Left ventricle myocardium superior (tissue), 1 donor: Measurements from ENCODE around the gene MAGEB2. TPM values are rescaled to one million over a fixed set of nuclear protein-coding genes. Genes with fewer than 3 reads are reported as not detected.
"Not testable (repeated sequence)": the region's sequence is repeated elsewhere in the genome, so short reads cannot be mapped to it uniquely, and the experiment has no call there.

Experiments
- ATAC-seq: fragments of 200-7000 bp; cut with Tn5 transposase; one replicate; pipeline ENCODE4 v1.9.1; 2020; ENCODE audit warnings: mild to moderate bottlenecking, moderate library complexity
- DNase-seq: peaks from one replicate; pipeline ENCODE4 v3.0.0-alpha.2; 2020
- intact Hi-C: fragments of 100-400 bp; cut with micrococcal nuclease; formaldehyde crosslinking; loops from one replicate; pipeline ENCODE4 v1.11.0; 2022
- long read RNA-seq: library from polyadenylated mRNA; unstranded; transcript quantifications from one replicate; pipeline ENCODE4 v2.0.0, GENCODE V29; 2021
- total RNA-seq: library from RNA; stranded (reverse); fragmentation: NEBNext Ultra II Directional; extraction: Animal tissue kit (Norgen Biotek cat#: 25700); gene quantifications from one replicate; pipeline ENCODE4 v1.2.1, GENCODE V29; 2021
- donor health status: DM: no; HTN: yes; CAD: no; lungs with severe emphysema.

The MAGEB2 gene, protein sequence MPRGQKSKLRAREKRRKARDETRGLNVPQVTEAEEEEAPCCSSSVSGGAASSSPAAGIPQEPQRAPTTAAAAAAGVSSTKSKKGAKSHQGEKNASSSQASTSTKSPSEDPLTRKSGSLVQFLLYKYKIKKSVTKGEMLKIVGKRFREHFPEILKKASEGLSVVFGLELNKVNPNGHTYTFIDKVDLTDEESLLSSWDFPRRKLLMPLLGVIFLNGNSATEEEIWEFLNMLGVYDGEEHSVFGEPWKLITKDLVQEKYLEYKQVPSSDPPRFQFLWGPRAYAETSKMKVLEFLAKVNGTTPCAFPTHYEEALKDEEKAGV
- total RNA-seq, result not detected
- long read RNA-seq, result 0 reads

DNA sequence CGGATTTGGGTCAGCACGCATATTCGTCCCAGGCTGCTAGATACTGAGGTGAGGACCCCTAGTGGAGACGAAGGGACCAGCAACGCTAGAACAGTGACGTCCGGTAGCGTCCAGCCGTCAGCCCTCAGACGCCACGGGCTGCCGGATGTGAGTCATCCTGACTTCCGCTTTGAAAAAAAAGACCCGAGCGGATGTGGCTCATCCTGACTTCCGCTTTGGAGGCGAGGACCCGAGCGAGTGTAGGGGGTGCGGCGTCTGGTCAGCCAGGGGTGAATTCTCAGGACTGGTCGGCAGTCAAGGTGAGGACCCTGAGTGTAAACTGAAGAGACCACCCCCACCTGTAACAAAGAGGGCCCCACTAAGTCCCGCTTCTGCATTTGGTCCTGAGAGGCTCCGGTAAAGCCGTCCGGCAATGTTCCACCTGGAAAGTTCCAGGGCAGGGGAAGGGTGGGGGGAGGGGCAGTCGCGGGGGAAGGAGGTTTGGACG is at the start of gene MAGEB2:
Gene MAGEB2 (plus strand): TSS at position 207 of the 487 bp plus-strand sequence. CDS start 3,018 bp downstream, outside the sequence.
- intact Hi-C loops, result no loop called here
- ATAC-seq, result no peak
- DNase-seq, result no peak

- DNase-seq, result no peak
- intact Hi-C loops, result no loop called here
- no peak for ATAC-seq
These were observed 44.5 kb upstream of the MAGEB2 start for GRCh38 chrX:30170900-30171299.

- ATAC-seq, result no peak
- DNase-seq, result no peak
- intact Hi-C loops, result no loop called here
These were observed 34.0 kb upstream of the MAGEB2 start for GRCh38 chrX:30181353-30181752.

- ATAC-seq, result no peak
- no peak for DNase-seq
- intact Hi-C loops, result no loop called here
These were observed 31.8 kb upstream of the MAGEB2 start for GRCh38 chrX:30183554-30183953.

- intact Hi-C loops, result no loop called here
- no peak for DNase-seq
- no peak for ATAC-seq
These were observed 24.9 kb upstream of the MAGEB2 start for GRCh38 chrX:30190426-30190825.

GRCh38 chrX:30193910-30194309 is 21.5 kb upstream of the MAGEB2 start:
- DNase-seq, intact Hi-C loops, ATAC-seq: not testable (repeated sequence)

- intact Hi-C loops, result no loop called here
- no peak for ATAC-seq
- DNase-seq, result no peak
These were observed 19.0 kb upstream of the MAGEB2 start for GRCh38 chrX:30196322-30196721.

DNA sequence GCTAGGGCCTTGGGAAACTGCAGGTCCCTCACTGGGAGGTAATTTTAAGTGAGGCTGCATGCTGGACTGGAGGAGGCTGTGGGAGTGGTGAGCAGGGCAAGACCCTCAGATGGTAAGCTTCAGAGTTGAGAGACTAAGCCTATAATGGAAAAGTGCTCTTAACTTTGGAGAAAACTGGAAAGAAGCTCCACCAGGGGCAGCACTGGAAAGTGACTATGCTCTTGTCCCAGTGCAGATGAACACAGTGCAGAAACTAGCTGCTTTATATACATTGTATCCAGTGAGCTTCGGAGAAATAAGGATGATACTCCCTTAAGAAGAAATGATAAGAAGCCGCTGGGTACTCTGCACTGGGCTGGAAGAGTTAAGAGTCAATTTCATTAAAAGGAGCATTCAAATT is 3.2 kb upstream of the MAGEB2 start:
- intact Hi-C loops, result no loop called here
- ATAC-seq (no peak), DNase-seq (no peak)

- ATAC-seq, result no peak
- intact Hi-C loops, result no loop called here
- no peak for DNase-seq
These were observed 2.1 kb downstream of the MAGEB2 start for GRCh38 chrX:30217465-30217864.

DNA sequence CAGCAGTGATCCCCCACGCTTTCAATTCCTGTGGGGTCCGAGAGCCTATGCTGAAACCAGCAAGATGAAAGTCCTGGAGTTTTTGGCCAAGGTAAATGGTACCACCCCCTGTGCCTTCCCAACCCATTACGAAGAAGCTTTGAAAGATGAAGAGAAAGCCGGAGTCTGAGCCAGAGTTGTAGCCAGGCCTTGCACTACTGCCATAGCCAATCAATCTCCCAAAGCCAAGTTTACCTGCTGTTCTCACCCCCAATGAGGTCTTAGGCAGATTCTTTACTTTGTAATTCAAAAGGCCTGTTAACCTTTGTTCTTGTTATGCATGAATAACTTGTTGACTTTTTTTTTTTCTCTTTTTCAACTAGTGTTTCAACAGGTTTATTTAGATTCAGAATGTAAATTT is 4.0 kb downstream of the MAGEB2 start:
- no peak for ATAC-seq
- intact Hi-C loops, result no loop called here
- DNase-seq, result no peak

DNA sequence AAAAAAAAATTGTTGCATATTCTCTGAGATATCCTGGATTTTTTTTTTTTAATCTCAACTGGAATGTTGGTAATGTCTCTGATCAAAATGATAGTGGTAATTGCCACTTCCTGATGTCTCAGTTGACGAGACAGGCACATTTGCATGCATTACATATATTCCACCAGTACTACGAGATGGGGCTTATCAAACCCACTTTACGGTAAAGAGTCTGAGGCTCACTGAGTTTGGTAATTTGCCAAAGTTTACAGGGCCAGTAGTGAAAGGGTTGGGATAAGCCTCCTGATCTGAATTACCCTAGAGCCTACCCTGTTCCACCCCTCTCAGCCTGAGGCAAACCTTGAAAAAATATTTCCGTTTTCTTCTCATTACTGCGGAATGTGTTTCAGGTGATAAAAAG is 5.3 kb downstream of the MAGEB2 start:
- intact Hi-C loops, result no loop called here
- ATAC-seq (no peak), DNase-seq (no peak)

DNA sequence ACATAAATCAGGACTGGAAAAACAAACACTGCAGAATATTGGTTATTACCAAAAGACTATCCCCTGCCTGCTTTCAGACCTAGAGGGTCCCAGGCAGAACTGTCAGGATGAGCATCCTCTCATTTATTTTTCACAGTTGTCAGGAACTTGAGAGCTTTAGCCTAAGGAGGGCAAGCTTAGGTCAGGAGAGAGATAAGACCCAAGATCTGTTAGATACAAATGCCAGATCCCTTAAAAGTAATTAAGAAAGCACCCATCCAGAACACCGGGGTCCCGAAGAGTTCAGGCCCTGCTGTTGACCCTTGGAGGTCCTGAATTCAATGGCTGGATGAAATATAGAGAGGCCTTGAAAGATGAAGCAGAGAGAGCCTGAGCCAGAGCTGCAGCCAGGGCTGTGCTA is 9.2 kb downstream of the MAGEB2 start:
- no peak for DNase-seq
- intact Hi-C loops, result no loop called here
- no peak for ATAC-seq

- DNase-seq (no peak), ATAC-seq (no peak)
- intact Hi-C loops, result no loop called here
These were observed 13.2 kb downstream of the MAGEB2 start for GRCh38 chrX:30228526-30228925.

GRCh38 chrX:30230395-30230794 is 15.0 kb downstream of the MAGEB2 start, which contains the start of gene MAGEB3:
Gene MAGEB3 (plus strand): TSS chrX:30230657. CDS start chrX:30235925, 5,268 bp downstream.
- no peak for ATAC-seq
- intact Hi-C loops, result no loop called here

DNA sequence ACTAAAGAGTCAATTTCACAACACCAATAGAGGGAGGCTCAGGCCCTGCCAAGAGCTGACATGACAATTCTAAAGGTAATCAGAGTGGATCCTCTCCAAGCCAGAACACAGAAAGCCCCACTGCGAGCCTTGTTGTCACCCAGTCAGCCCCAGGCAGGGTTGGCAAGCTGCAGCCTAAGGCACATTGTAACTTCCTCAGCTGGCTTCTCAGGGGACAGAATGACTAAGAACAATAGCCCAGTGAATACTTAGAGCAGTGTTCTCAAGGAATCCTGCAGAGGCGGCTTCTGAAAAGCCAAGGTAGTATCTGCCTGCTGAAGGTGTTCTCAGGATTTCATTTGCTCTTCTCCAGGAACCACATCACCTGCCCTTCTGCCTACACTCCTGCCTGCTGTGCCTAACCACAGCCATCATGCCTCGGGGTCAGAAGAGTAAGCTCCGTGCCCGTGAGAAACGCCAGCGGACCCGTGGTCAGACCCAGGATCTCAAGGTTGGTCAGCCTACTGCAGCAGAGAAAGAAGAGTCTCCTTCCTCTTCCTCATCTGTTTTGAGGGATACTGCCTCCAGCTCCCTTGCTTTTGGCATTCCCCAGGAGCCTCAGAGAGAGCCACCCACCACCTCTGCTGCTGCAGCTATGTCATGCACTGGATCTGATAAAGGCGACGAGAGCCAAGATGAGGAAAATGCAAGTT is 26.5 kb downstream of the MAGEB2 start, which contains the start of gene MAGEB4:
Gene MAGEB4 (plus strand): TSS at position 277 of the 692 bp plus-strand sequence. CDS start 136 bp downstream, at position 413.
- ATAC-seq (no peak), DNase-seq (no peak)
- intact Hi-C loops, result no loop called here

More at GRCh38 chrX:30230395-30230794, 15.0 kb downstream of the MAGEB2 start, which contains the start of gene MAGEB3:
- DNase-seq, result no peak

- intact Hi-C loops, result no loop called here
- no peak for ATAC-seq
- no peak for DNase-seq
These were observed 31.6 kb downstream of the MAGEB2 start, which contains the start of gene MAGEB1 for GRCh38 chrX:30246769-30247489. Gene MAGEB1 (plus strand): TSS chrX:30247146. CDS start chrX:30250494, 3,348 bp downstream.

DNA sequence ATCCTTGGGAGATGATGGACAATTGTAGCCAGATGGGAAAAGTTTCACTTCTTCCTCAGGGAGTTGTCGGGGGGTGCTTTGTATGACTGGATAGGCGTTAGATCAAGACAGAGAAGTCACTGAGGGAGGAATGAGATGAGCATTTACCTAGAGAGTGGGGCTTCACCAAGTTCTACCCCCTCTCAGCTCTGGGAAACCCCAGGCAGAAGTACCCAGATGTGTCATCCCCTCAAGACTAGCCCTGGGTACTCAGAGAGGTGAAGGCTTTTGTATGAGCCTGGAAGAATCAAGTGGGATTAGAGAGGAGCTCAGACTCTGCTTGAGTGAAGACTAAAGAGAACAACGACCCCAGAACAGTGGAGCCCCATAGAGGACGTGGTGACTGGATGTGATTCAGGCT is 33.5 kb downstream of the MAGEB2 start:
- intact Hi-C loops, result no loop called here
- no peak for DNase-seq
- ATAC-seq, result no peak

GRCh38 chrX:30253257-30253656 is 37.9 kb downstream of the MAGEB2 start:
- intact Hi-C loops, result no loop called here
- ATAC-seq (no peak), DNase-seq (no peak)

DNA sequence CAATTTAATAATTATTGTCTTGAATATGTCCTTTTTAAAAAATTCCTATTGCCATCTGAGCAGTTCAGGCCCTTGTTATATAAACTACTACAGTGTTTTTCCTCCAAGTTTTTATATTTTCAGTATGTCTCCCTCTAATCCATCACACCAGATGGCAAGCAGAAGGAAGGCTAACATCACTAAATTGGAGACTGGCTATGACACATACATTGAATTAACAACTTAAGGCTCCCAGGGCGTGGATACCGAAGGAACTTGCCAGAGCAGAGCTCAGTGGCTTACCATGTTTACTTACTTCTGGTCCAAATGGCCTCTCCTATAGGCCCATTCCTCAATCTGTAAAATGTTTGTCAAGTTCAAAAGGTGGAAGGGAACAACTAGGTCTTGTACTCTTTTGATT is 44.6 kb downstream of the MAGEB2 start:
- no peak for ATAC-seq
- DNase-seq, result no peak
- intact Hi-C loops, result no loop called here

DNA sequence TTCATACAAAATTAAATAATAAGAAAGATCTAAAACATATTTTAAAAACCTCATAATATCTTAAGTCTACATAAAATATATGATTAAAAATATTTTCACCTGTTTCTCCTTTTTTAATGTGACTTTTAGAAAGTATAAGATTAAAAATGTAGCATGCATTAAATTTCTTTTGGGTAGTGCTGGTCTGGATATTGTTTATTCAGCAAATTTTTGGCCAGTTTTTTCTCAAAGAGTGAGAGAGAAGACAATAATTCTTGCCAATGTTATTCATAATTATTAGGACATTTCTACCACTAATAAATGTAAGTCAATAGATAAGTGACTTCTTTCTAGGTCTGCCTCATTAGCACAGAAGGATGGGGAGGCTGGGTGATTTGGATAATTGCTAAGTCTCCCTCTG is 45.6 kb downstream of the MAGEB2 start:
- ATAC-seq, result no peak
- no peak for DNase-seq
- intact Hi-C loops, result no loop called here
